Hippocampal formation (tissue), 2 donors: Measurements from ENCODE around the gene RPL21.
"Not testable (repeated sequence)": the region's sequence is repeated elsewhere in the genome, so short reads cannot be mapped to it uniquely, and the experiment has no call there.

Experiments
- DNase-seq, 2 donors: peaks; one replicate each; lab custom pipeline; 2025; lab: John Stamatoyannopoulos, UW

RPL21 gene

GRCh38 chr13:27251166-27252091 is at the start of gene RPL21:
TSS of gene RPL21 (plus strand) at chr13:27251558. CDS start at chr13:27253777, 2,219 bp downstream.
- DNase-seq, result peak; percentile 91 to 93

GRCh38 chr13:27201661-27202060 is 49.7 kb upstream of the RPL21 start:
- DNase-seq, result no peak

DNA sequence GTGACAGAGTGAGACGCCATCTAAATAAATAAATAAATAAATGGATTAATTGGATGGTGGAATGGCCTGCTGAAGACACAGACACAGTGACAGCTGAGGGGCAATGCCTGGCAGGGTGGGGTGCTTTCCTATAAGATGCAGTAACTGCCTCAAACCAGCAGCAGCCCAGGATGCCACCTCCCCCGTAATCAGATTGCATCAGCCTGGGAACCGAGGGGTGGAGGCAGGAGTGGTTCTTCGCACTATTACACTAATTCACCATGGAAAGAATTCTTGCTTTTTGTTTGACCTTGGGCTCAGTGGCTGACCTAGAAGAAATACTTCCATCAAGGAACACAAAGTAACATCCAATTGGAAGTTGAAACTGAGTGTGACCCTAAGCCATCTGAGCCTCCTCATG is 48.2 kb upstream of the RPL21 start:
- DNase-seq, result no peak

GRCh38 chr13:27203854-27204253 is 47.5 kb upstream of the RPL21 start:
- DNase-seq, result no peak

GRCh38 chr13:27208514-27208913 is 42.8 kb upstream of the RPL21 start:
- DNase-seq, result no peak

GRCh38 chr13:27211271-27211670 is 40.1 kb upstream of the RPL21 start:
- no peak for DNase-seq

DNA sequence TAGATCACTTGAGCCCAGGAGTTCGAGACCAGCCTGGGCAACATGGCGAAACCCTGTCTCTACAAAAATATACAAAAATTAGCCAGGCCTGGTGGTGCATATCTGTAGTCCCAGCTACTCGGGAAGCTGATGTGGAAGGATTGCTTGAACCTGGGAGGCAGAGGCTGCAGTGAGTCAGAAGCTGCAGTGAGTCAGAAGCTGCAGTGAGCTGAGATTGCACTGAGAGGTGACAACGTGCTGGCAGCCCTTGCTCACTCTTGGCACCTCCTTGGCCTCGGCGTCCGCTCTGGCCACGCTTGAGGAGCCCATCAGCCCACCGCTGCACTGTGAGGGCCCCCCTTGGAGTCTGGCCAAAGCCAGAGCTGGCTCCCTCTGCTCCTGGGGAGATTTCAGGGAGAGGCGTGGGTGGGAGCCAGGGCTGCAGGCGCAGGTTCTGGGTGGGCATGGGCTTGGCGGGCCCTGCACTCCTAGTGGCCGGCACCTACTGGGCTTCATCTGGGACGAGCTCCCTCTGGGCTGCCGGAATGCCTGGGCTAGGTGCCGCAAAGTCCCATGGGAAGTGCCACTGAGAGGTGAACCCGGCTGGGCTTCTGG is 39.5 kb upstream of the RPL21 start:
- DNase-seq, result no peak

DNA sequence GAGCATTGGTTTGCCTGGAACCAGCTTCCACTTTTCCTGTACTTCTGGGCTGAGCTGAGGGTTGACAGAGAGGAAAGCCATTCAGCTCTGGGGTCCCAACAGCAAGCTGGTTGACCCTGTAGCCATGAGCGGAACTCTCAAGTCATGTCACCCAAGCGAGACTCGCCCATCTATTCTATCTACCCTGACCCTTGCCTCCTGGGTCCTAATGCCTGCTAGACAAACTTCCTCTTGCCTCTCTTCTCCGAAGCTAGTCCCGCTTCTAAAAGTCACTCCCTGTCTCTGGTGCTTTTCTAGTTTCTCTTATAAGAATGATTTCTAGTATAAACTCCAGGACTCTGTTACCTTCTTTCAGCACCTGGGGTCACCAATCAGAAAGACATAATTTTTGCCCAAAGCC is 38.0 kb upstream of the RPL21 start:
- DNase-seq, result not testable (repeated sequence)

- not testable (repeated sequence) for DNase-seq
These were observed 33.6 kb upstream of the RPL21 start for GRCh38 chr13:27217791-27218190.

DNA sequence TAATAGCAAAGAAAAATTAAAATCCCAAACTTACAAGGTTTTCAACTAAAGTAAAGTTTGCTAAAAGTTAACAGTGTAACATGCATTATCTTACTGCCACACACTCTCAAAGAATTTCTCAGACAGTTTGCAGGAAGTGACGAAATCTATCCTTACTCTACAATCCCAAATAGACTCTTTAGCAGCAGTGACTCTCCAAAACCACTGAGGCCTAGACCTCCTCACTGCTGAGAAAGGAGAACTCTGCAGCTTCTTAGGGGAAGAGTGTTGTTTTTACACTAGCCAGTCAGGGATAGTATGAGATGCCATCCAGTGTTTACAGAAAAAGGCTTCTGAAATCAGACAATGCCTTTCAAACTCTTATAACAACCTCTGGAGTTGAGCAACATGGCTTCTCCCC is 32.5 kb upstream of the RPL21 start:
- DNase-seq, result not testable (repeated sequence)

GRCh38 chr13:27219611-27220010 is 31.7 kb upstream of the RPL21 start:
- DNase-seq, result no peak

DNA sequence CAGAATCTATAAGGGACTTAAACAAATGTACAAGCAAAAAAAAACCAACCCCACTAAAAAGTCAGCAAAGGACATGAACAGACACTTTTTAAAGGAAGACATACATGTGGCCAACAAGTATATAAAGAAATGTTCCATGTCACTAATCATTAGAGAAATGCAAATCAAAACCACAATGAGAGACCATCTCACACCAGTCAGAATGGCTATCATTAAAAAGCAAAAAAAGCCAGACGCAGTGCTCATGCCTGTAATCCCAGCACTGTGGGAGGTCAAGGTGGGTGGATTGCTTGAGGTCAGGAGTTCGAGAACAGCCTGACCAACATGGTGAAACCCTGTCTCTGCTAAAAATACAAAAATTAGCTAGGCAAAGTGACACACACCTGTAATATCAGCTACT is 29.3 kb upstream of the RPL21 start:
- not testable (repeated sequence) for DNase-seq

- no peak for DNase-seq
These were observed 24.4 kb upstream of the RPL21 start for GRCh38 chr13:27226991-27227390.

- DNase-seq, result no peak
These were observed 23.2 kb upstream of the RPL21 start for GRCh38 chr13:27228131-27228530.

GRCh38 chr13:27229642-27230041 is 21.7 kb upstream of the RPL21 start:
- no peak for DNase-seq

DNA sequence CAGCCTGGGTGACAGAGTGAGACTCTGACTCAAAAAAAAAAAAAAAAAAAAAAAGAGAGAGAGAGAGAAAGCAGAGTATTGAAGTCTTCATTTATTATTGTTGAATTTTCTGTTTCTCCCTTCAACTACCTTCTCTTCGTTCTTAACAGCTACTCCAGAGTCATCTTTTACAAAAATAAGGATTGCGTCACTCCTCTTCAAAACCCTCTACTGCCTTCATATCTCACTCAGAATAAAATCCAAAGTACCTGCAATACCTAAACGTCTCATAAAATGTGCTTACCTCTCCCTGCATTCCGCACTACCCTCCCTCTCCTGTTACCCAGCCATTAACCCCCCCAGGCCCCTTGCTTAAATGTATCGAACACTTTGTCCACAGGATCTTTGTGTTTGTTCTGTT is 17.4 kb upstream of the RPL21 start:
- DNase-seq, result no peak

- no peak for DNase-seq
These were observed 14.9 kb upstream of the RPL21 start for GRCh38 chr13:27236478-27236877.

GRCh38 chr13:27242702-27243101 is 8.7 kb upstream of the RPL21 start:
- no peak for DNase-seq

DNA sequence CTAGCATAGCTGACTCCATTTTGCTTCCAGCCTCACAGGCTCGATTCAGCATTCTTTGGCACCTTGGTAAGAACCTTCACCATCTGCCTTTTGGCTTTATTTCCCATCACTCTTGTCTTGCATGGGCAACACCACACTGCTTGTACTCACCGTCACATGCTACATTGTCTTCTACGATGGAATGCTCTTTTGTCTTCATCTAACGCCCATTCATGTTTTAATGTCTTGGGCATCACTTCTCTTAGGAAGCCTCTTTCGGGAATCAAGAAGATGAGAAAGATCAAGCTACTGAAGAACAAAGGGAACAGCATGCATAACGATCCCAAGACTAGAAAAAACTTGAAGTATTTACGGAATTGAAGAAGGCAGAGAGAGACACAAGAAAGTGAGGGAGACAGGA is 5.7 kb upstream of the RPL21 start:
- DNase-seq, result no peak

DNA sequence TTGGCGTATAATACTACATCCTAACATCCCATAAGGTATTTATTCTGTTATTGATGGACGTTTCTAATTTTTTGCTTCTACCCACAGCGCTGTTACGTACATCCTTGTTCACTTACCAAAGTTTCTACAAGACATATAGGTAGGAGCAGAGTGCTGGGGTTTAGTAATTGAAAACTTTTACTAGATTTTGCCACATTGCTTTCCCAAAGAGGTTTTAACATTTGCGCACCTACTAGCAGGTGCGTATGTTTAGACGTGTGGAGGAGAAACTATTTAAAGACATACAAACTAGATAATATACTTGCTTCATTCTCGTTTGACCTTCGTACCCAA is 559 bp upstream of the RPL21 start:
- DNase-seq, result no peak

- no peak for DNase-seq
These were observed 1.1 kb downstream of the RPL21 start for GRCh38 chr13:27252467-27252866.

DNA sequence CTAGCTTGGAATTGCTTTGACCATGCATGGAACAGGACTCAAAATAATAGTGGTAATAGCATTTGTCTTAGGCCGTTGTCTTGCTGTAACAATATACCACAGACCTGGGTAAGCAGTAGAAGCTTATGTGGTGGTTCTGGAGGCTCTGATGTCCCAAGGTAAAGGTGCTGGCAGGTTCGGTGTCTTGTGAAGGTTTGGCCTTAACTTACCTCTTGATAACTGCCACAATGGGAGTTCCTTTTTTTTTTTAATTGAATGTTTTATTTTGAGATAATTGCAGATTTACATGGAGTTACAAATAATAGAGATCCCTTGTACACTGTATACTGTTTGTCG is 5.8 kb downstream of the RPL21 start:
- no peak for DNase-seq

GRCh38 chr13:27257648-27258253 is 6.4 kb downstream of the RPL21 start:
- no peak for DNase-seq
